ENCODE results near the gene GNPTG. TPM values are rescaled to one million over a fixed set of nuclear protein-coding genes. Genes with fewer than 3 reads are reported as not detected.

GNPTG gene
- total and polyA plus RNA-seq, 2 of the 8 experiments (the other 6 are each of a cell fraction or from before 2014, with no cell fraction given): 26.2 to 51.2 TPM

GRCh38 chr16:1403036-1403435 is 51.3 kb downstream of the GNPTG start:
- Histone ChIP-seq H4K5ac (ENCODE audit: insufficient read length, low read depth, low read length) (no peak overlapping the region), H2BK20ac (ENCODE audit: low read length) (no peak overlapping the region), H3K36me3 (ENCODE audit: control insufficient read depth in 2 of 4, insufficient read depth in 4 of 4, low read length in 3 of 4) (peaks cover 0 to 15% (median 1%) of the 10 kb centered on the region in 4 experiments; a peak in 3 of 8 replicates), H3K23ac (ENCODE audit: insufficient read length) (no peak overlapping the region), H3K4me3 (ENCODE audit: extremely low read depth in 1 of 4, insufficient read depth in 2 of 4, low read depth in 3 of 4, low read length in 4 of 4) (no peak overlapping the region), H3K27ac (ENCODE audit: low read depth, low read length) (no peak overlapping the region), H3K14ac (ENCODE audit: insufficient read length) (no peak overlapping the region), H3K27me3 (replicated peaks in 1 of 4; ENCODE audit: control insufficient read depth in 3 of 4, extremely low read depth in 1 of 4, insufficient read depth in 3 of 4, low read length in 3 of 4) (no peaks in the 10 kb centered on the region), H3K9me3 (ENCODE audit: insufficient read depth in 2 of 2, low read depth in 1 of 2, low read length in 1 of 2) (no peaks in the 10 kb centered on the region), H4K91ac (replicated peaks; ENCODE audit: insufficient read length, low read length) (no peak overlapping the region), H4K20me1 (replicated peaks in 1 of 2; ENCODE audit: control insufficient read depth in 1 of 2, insufficient read depth in 2 of 2, low read length in 2 of 2) (peaks cover 0 to 10% of the 10 kb centered on the region in 2 experiments), H3K4ac (replicated peaks; ENCODE audit: insufficient read length, low read depth, low read length) (no peak overlapping the region), H2BK15ac (ENCODE audit: low read length) (no peak overlapping the region), H3K23me2 (ENCODE audit: low read depth, low read length) (no peaks in the 10 kb centered on the region), H2BK5ac (ENCODE audit: low read depth, low read length) (no peak overlapping the region), H3K56ac (replicated peaks; ENCODE audit: insufficient read length, low read depth, low read length) (no peak overlapping the region), H3K9ac (replicated peaks in 1 of 4; ENCODE audit: extremely low read depth in 1 of 4, low read depth in 3 of 4, low read length in 3 of 4) (no peak overlapping the region), H3K79me1 (ENCODE audit: low read depth, low read length) (peaks cover 8% of the 10 kb centered on the region; the same call in 1 of the 2 replicates), H2AFZ (ENCODE audit: low read length) (no peak overlapping the region), H2BK120ac (replicated peaks; ENCODE audit: low read depth, low read length) (no peak overlapping the region), H2BK12ac (ENCODE audit: low read depth, low read length) (no peak overlapping the region), H3K4me1 (replicated peaks in 1 of 4; ENCODE audit: control insufficient read depth in 3 of 4, insufficient read depth in 4 of 4, low read length in 3 of 4) (no peaks in the 10 kb centered on the region), H3K18ac (ENCODE audit: extremely low read depth, low read length) (no peak overlapping the region), H2AK5ac (ENCODE audit: low read depth, low read length) (no peak overlapping the region), H4K8ac (ENCODE audit: extremely low read depth, insufficient read depth, low read length) (no peak overlapping the region), H3K79me2 (ENCODE audit: control insufficient read depth in 1 of 2, insufficient read depth in 2 of 2, low read length in 2 of 2) (peaks cover 0 to 18% of the 10 kb centered on the region in 2 experiments; a peak in 2 of 4 replicates), H3K4me2 (ENCODE audit: insufficient read depth in 1 of 2, low read depth in 2 of 2, low read length in 2 of 2) (no peak overlapping the region)
- WGBS, 2 experiments (ENCODE audit: extremely low coverage in 1 of 2, insufficient coverage in 1 of 2, insufficient read length in 1 of 2, insufficient replicate concordance in 2 of 2, low coverage in 1 of 2, low lambda C conversion rate in 2 of 2, missing lambda C conversion rate in 1 of 2): 90% methylated on average over 22 of the region's 22 CpGs; no CpG with 5 or more reads in 1 of the 2 experiments
- FAIRE-seq (no peak), DNase-seq (ENCODE audit: low read depth in 1 of 2, low spot score in 2 of 2) (no peak)
- ChIA-PET POLR2A (ENCODE audit: partially characterized antibody) (interaction anchor here (0.6 to 1.3 kb wide), 3 partner anchors 17 to 271 kb away, joined by 3 to 6 read pairs (median 3); partner anchors contain the start of gene UQCC4), CTCF (ENCODE audit: partially characterized antibody) (interaction anchor here (0.7 to 1.4 kb wide), 4 partner anchors 14 to 622 kb away, joined by 3 to 4 read pairs (median 3); no protein-coding TSS in a partner anchor)
- TF ChIP-seq EP300 (IDR thresholded peaks at IDR 0.05; ENCODE audit: borderline replicate concordance in 1 of 2, low read depth in 2 of 2, low read length in 2 of 2) (no peak), NANOG (IDR thresholded peaks at IDR 0.05; ENCODE audit: insufficient read depth, low read depth, low read length, poor library complexity, severe bottlenecking) (no peak), FOSL1 (IDR thresholded peaks at IDR 0.05; ENCODE audit: insufficient read depth, low read depth, low read length) (no peak), ZNF274 (IDR thresholded peaks at IDR 0.05; ENCODE audit: borderline replicate concordance, extremely low read depth, low read length) (no peak), CBX8 (IDR thresholded peaks at IDR 0.05; ENCODE audit: borderline replicate concordance, low read depth, low read length) (no peak), EGR1 (IDR thresholded peaks at IDR 0.05; ENCODE audit: borderline replicate concordance, low read depth, low read length) (no peak), ATF3 (IDR thresholded peaks at IDR 0.05; ENCODE audit: insufficient read depth, low read depth, low read length) (no peak), RFX5 (IDR thresholded peaks at IDR 0.05; ENCODE audit: borderline replicate concordance, low read depth, low read length) (no peak), GABPA (IDR thresholded peaks at IDR 0.05; ENCODE audit: borderline replicate concordance, insufficient read depth, low read length) (no peak)
